Natural killer cell (primary cell): Measurements from ENCODE around the gene AIDA. TPM values are rescaled to one million over a fixed set of nuclear protein-coding genes. Genes with fewer than 3 reads are reported as not detected.

ENCODE experiments used
- ATAC-seq, 3 donors: fragments of 150-1000 bp in 2 of 3; fragments of 200-7000 bp in 1 of 3; cut with Tn5 transposase; 1 replicate in 1 of 3; 2 replicates in 2 of 3; pipeline ENCODE4 v1.10.0; 2021; ENCODE audit warnings: mild to moderate bottlenecking in 2 of 3, moderate library complexity in 2 of 3
- DNase-seq, 2 donors: peaks; one replicate each; pipeline versions ENCODE4 v3.0.0 to v3.0.0-alpha.2; 2013 to 2021; ENCODE audit warnings: mixed read lengths in 1 of 2
- H3K27ac ChIP-seq: one replicate; pipeline ENCODE4 v1.5.1; 2013; ENCODE audit warnings: mild to moderate bottlenecking, low read length
- H3K27me3 ChIP-seq: one replicate; pipeline ENCODE4 v1.6.1; 2013; ENCODE audit warnings: low read length; ENCODE audit not compliant: control insufficient read depth, insufficient read depth
- H3K36me3 ChIP-seq: one replicate; pipeline ENCODE4 v1.6.1; 2013; ENCODE audit warnings: low read length; ENCODE audit not compliant: control insufficient read depth, insufficient read depth
- H3K4me1 ChIP-seq: one replicate; pipeline ENCODE4 v1.6.1; 2013; ENCODE audit warnings: low read length; ENCODE audit not compliant: control insufficient read depth, insufficient read depth
- H3K4me3 ChIP-seq: one replicate; pipeline ENCODE4 v1.5.1; 2013; ENCODE audit warnings: low read length
- H3K9me3 ChIP-seq: one replicate; pipeline ENCODE4 v1.6.1; 2013; ENCODE audit warnings: low read length; ENCODE audit not compliant: control insufficient read depth, insufficient read depth
- H3K27ac Mint-ChIP-seq, 2 donors: one replicate each; pipeline ENCODE4 v1.8.0; 2022; ENCODE audit warnings: mild to moderate bottlenecking in 2 of 2, mixed read lengths in 2 of 2, moderate library complexity in 1 of 2
- H3K27me3 Mint-ChIP-seq, 2 donors: one replicate each; pipeline ENCODE4 v1.8.0; 2022; ENCODE audit warnings: low read depth in 2 of 2, mixed read lengths in 2 of 2
- H3K36me3 Mint-ChIP-seq: one replicate; pipeline ENCODE4 v1.8.0; 2022; ENCODE audit warnings: mixed read lengths
- H3K4me1 Mint-ChIP-seq, 2 donors: one replicate each; pipeline ENCODE4 v1.8.0; 2022; ENCODE audit warnings: mixed read lengths in 2 of 2
- H3K4me3 Mint-ChIP-seq: one replicate; pipeline ENCODE4 v1.8.0; 2022; ENCODE audit warnings: mild to moderate bottlenecking, moderate library complexity, mixed read lengths
- H3K9me3 Mint-ChIP-seq, 2 donors: one replicate each; pipeline ENCODE4 v1.8.0; 2022; ENCODE audit warnings: mixed read lengths in 2 of 2
- WGBS: methylation state at CpG from one replicate; pipeline ENCODE4 v1.1.7; 2013; ENCODE audit warnings: missing lambda C conversion rate; ENCODE audit not compliant: insufficient coverage; 5-methylcytosine and 5-hydroxymethylcytosine counted together
- intact Hi-C: fragments of 100-400 bp; cut with micrococcal nuclease; formaldehyde crosslinking; loops from one replicate; pipeline ENCODE4 v1.14.2; 2022
- total RNA-seq, 4 donors: library from RNA; stranded (reverse); fragments of 120-200 nt in 1 of 4; gene quantifications; one replicate each; pipeline versions ENCODE4 v1.2.3 to v1.2.4, GENCODE V29; 2013 to 2022
- TF ChIP-seq, protein P1 (sequence below): fragments of 200-600 bp; IDR thresholded peaks from one replicate; pipeline ENCODE4 v1.8.0; 2022; ENCODE audit warnings: antibody characterized with exemption

AIDA gene
- total RNA-seq, 3 donors from 2014 or later (not counting 1 experiment from before 2014, with no cell fraction given) = 29.7 to 37.2 (median 33.7) TPM

DNA sequence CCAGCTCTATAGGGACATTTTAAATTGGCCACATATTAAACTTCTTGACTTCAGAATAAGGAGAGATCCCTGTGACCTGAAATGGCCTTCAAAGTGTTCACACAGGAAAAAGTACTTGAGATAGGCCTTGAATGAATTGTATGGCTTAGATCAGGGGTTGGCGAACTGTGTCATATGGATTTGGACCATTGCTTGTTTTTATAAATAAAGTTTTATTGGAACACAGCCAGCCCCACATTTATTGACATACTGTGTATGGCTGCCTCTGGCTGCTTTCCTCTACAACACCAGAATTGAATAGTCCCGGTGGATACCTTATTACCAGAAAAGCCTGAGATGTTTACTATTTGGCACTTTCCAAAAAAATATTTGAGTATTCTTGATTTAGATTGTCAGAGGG, 4.1 kb upstream of the AIDA start:
- 100% methylated on average over 2 of the region's 2 CpGs for WGBS
- Histone ChIP-seq H3K27me3 (no peaks in the 10 kb centered on the region), H3K27ac (no peak overlapping the region), H3K36me3 (peaks cover 52% of the 10 kb centered on the region), H3K9me3 (no peaks in the 10 kb centered on the region), H3K4me3 (no peak overlapping the region), H3K4me1 (peaks cover 8% of the 10 kb centered on the region)
- no peak for DNase-seq
- H3K4me3 Mint-ChIP-seq = no peak overlapping the region
- peaks cover 33 to 42% of the 10 kb centered on the region in 2 donors for H3K4me1 Mint-ChIP-seq
- intact Hi-C loops = loop anchor here (10.0 kb wide), 1 partner anchor 252 kb away; no protein-coding TSS in a partner anchor
- TF ChIP-seq, protein P1, sequence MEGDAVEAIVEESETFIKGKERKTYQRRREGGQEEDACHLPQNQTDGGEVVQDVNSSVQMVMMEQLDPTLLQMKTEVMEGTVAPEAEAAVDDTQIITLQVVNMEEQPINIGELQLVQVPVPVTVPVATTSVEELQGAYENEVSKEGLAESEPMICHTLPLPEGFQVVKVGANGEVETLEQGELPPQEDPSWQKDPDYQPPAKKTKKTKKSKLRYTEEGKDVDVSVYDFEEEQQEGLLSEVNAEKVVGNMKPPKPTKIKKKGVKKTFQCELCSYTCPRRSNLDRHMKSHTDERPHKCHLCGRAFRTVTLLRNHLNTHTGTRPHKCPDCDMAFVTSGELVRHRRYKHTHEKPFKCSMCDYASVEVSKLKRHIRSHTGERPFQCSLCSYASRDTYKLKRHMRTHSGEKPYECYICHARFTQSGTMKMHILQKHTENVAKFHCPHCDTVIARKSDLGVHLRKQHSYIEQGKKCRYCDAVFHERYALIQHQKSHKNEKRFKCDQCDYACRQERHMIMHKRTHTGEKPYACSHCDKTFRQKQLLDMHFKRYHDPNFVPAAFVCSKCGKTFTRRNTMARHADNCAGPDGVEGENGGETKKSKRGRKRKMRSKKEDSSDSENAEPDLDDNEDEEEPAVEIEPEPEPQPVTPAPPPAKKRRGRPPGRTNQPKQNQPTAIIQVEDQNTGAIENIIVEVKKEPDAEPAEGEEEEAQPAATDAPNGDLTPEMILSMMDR = no peak
- peaks cover 17% of the 10 kb centered on the region for H3K36me3 Mint-ChIP-seq
- no peaks in the 10 kb centered on the region for H3K9me3 Mint-ChIP-seq
- peak overlapping the region; percentile 32 to 47 for H3K27ac Mint-ChIP-seq
- ATAC-seq = no peak
- H3K27me3 Mint-ChIP-seq = no peaks in the 10 kb centered on the region

DNA sequence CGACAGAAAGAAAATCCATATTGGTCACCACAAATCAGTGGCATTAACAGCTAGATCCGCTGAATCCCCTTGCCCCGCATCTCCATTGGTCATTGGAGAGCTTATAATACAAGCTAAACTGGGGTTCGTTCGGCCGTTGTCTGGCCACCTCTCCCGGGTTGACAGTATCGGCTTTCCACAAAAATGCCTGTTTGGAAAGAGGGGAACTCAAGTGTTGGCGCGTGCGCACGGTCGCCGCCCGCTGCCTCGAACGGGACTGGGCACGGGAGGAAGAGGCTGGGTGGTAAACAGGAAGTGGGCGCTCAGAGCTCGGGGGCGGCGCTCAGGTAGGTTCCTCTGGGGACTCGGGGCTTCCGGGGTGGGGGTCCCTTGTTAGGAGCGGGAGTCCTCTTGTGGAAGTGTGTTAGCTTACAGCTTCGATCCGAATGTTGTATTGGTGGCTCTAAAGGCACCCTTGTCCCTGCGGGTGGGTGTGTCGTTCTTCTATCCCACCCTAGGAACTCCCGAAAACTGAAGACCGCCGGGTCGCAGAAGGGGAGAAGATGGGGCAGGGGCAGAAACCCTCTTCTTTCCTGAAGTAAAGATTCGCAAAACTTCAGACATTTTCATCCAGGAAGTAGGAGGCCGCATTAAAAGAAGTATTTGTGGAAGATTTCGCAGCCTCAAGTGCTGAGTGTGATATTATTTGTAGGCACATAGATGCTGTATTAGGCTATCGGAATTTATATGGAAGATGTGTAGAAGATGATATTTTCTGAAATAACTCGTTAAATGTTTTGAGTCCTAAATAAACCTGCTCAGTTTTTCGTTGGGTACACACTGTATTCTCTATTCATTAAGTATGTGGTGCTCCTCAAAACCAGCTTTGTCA, 1.0 kb upstream of the AIDA start:
- Mint-ChIP-seq H3K4me1 (peaks cover 59 to 61% of the 10 kb centered on the region in 2 donors), H3K36me3 (peaks cover 9% of the 10 kb centered on the region), H3K27ac (peak overlapping the region; percentile 99), H3K27me3 (no peaks in the 10 kb centered on the region), H3K9me3 (no peaks in the 10 kb centered on the region), H3K4me3 (peak overlapping the region; percentile 99)
- ATAC-seq (peak; percentile 63 to 76 (median 68)), DNase-seq (peak; percentile 81 to 97)
- H3K27ac ChIP-seq = peak overlapping the region; percentile 98
- no peaks in the 10 kb centered on the region for H3K9me3 ChIP-seq
- under 1% methylated on average over 39 of the region's 39 CpGs for WGBS
- H3K4me1 ChIP-seq = peaks cover 10% of the 10 kb centered on the region
- TF ChIP-seq, protein P1 = no peak
- H3K4me3 ChIP-seq = peak overlapping the region; percentile 83
- no peaks in the 10 kb centered on the region for H3K27me3 ChIP-seq
- H3K36me3 ChIP-seq = peaks cover 25% of the 10 kb centered on the region
- intact Hi-C loops = loop anchor here (5.0 to 10.0 kb wide), 2 partner anchors 126 to 249 kb away; partner anchors contain the start of gene TAF1A

DNA sequence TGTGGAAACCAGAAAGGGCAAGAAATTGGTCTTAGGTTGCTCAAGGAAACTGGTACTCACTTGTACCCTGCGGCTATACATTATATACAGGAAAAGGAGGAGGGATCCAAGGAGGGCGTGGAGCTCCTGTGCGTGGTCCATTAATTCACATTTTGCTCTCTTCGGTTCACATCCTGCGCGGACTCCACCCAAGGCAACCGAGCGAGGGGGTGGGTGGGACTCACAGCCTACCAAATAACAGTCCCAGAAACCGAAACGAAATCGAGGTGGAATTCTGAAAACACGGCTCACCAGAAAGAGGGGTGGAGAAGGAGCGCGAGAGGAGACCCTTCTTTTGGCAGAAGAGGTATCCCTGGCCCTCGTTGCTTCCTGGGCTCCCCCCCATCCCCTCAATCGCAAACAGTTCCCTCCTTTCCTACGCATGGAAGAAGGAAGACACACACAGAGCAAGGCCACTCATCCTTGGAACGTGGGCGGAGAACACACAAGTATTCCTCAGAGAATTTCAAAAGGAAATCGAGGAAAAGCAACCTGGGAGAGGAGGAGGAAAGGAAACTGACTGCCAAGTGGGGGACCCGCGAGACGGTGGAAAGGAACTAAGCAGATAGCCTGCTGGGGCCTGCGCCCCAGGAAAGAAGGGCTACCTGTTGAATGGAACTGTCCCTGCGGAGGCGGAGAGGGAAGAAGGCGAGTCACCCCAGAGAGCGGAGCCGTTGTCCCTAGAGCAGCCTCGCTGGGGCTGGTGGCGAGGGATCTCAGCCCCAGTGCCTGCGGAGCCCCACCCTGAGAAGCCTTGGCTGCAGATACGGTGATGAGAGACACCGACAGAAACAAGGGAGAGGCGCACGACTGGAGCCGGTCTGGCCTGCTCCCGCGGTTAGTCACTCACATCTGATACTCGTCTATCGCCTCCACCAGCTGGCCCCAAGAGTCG, 705 bp downstream of the AIDA start:
- Histone ChIP-seq H3K4me3 (peak overlapping the region; percentile 83), H3K9me3 (no peaks in the 10 kb centered on the region), H3K36me3 (peaks cover 9% of the 10 kb centered on the region), H3K4me1 (peaks cover 10% of the 10 kb centered on the region), H3K27me3 (no peaks in the 10 kb centered on the region), H3K27ac (peak overlapping the region; percentile 72)
- intact Hi-C loops = loop anchor here (1.0 to 10.0 kb wide), 3 partner anchors 67 to 247 kb away; partner anchors contain the start of gene TAF1A
- H3K4me1 Mint-ChIP-seq = peaks cover 52% of the 10 kb centered on the region in 2 donors
- TF ChIP-seq, protein P1 = no peak
- ATAC-seq (peak; percentile 33 to 56 (median 48)), DNase-seq (peak; percentile 42 to 78)
- H3K27ac Mint-ChIP-seq = peak overlapping the region; percentile 99
- WGBS = under 1% methylated on average over 39 of the region's 42 CpGs
- H3K36me3 Mint-ChIP-seq = no peaks in the 10 kb centered on the region
- H3K27me3 Mint-ChIP-seq = no peaks in the 10 kb centered on the region
- H3K4me3 Mint-ChIP-seq = peak overlapping the region; percentile 99
- no peaks in the 10 kb centered on the region for H3K9me3 Mint-ChIP-seq
